HCT116 (cell line): ENCODE data around the gene SBNO2. TPM values are rescaled to one million over a fixed set of nuclear protein-coding genes. Genes with fewer than 3 reads are reported as not detected.

ENCODE experiments used
- ATAC-seq: fragments of 200-7000 bp; cut with Tn5 transposase; 2 replicates; pipeline ENCODE4 v1.9.1; 2020; ENCODE audit warnings: mild to moderate bottlenecking, moderate library complexity
- BruUV-seq: library from RNA; stranded (reverse); fragments of 400-500 nt; replicated peaks from 2 replicates; lab custom pipeline; 2021; lab: Mats Ljungman, UMichigan
- CTCF ChIA-PET: fragments of 300-600 bp; sonication (Branson Sonifier 250); formaldehyde crosslinking; loops from one replicate; lab custom pipeline; 2021; ENCODE audit warnings: antibody characterized with exemption; lab: Charles Lee
- POLR2A ChIA-PET: fragments of 300-600, 350-600 bp; sonication (Branson Sonifier 250); formaldehyde crosslinking; loops from one replicate; lab custom pipeline; 2021; ENCODE audit warnings: antibody characterized with exemption; lab: Charles Lee
- RAD21 ChIA-PET, 2 experiments: fragments of 300-600 bp; sonication (Branson Sonifier 250); formaldehyde crosslinking; loops; one replicate each; lab custom pipeline; 2023; ENCODE audit warnings: low total read pairs in 2 of 2; ENCODE audit not compliant: uncharacterized antibody in 2 of 2, unreplicated experiment in 2 of 2, low non-redundant PET in 1 of 2; lab: Charles Lee
- DNase-seq: peaks from one replicate; pipeline ENCODE4 v3.0.0-alpha.2; 2010; ENCODE audit warnings: low read depth, low spot score
- H2AFZ ChIP-seq: fragments of 200-600 bp; shearing (Covaris generic), sonication (generic); 2 replicates; pipeline ENCODE4 v1.6.1; 2017; ENCODE audit warnings: low read depth, mixed run types, mixed read lengths, antibody characterized with exemption, low read length; ENCODE audit not compliant: poor library complexity, severe bottlenecking
- H3K27ac ChIP-seq: 2 replicates; pipeline ENCODE4 v1.5.1; 2012; ENCODE audit warnings: low read depth, low read length
- H3K27me3 ChIP-seq: fragments of 200-600 bp; sonication (generic); 2 replicates; pipeline ENCODE4 v1.6.1; 2016; ENCODE audit warnings: mixed run types, low read length, mixed read lengths; ENCODE audit not compliant: insufficient read depth
- H3K36me3 ChIP-seq, 2 experiments: fragments of 200-500 bp in 1 of 2; fragments of 200-600 bp in 1 of 2; sonication (Bioruptor generic) in 1 of 2; sonication (generic) in 1 of 2; 2 replicates each; pipeline versions ENCODE4 v1.5.1 to v1.6.1; 2014 to 2016; ENCODE audit warnings: low read length in 2 of 2, inconsistent platforms in 1 of 2, mixed read lengths in 1 of 2, mixed run types in 1 of 2; ENCODE audit not compliant: insufficient read depth in 2 of 2, control insufficient read depth in 1 of 2
- H3K4me1 ChIP-seq, 2 experiments: fragments of 200-600 bp in 1 of 2; sonication (generic) in 1 of 2; 2 replicates each; pipeline versions ENCODE4 v1.5.1 to v1.6.1; 2012 to 2017; ENCODE audit warnings: low read length in 2 of 2, inconsistent platforms in 1 of 2, mild to moderate bottlenecking in 1 of 2, mixed read lengths in 1 of 2, mixed run types in 1 of 2, moderate library complexity in 1 of 2; ENCODE audit not compliant: insufficient read depth in 2 of 2, control insufficient read depth in 1 of 2
- H3K4me2 ChIP-seq: fragments of 200-600 bp; sonication (generic); 2 replicates; pipeline ENCODE4 v1.6.1; 2017; ENCODE audit warnings: mixed run types, low read length, mixed read lengths
- H3K4me3 ChIP-seq, 2 experiments: fragments of 200-600 bp in 1 of 2; sonication (generic) in 1 of 2; replicated peaks in 1 of 2; 2 replicates each; pipeline ENCODE4 v1.5.1; 2011 to 2016; ENCODE audit warnings: low read length in 2 of 2, control low read depth in 1 of 2, low read depth in 1 of 2, mild to moderate bottlenecking in 1 of 2, mixed read lengths in 1 of 2, mixed run types in 1 of 2
- H3K79me2 ChIP-seq: fragments of 200-600 bp; sonication (generic); 2 replicates; pipeline ENCODE4 v1.6.1; 2017; ENCODE audit warnings: mild to moderate bottlenecking, mixed run types, low read length, moderate library complexity, mixed read lengths; ENCODE audit not compliant: insufficient read depth
- H3K9ac ChIP-seq: fragments of 200-600 bp; sonication (generic); 2 replicates; pipeline ENCODE4 v1.6.1; 2016; ENCODE audit warnings: low read length, mixed read lengths
- H3K9me2 ChIP-seq: fragments of 200-600 bp; sonication (generic), shearing (Covaris generic); 2 replicates; pipeline ENCODE4 v1.6.1; 2017; ENCODE audit warnings: mixed run types, mild to moderate bottlenecking, moderate library complexity; ENCODE audit not compliant: insufficient read depth
- H3K9me3 ChIP-seq, 2 experiments: fragments of 200-500 bp in 1 of 2; fragments of 200-600 bp in 1 of 2; sonication (Bioruptor generic) in 1 of 2; sonication (generic) in 1 of 2; 2 replicates each; pipeline ENCODE4 v1.6.1; 2014 to 2017; ENCODE audit warnings: low read length in 2 of 2, mixed read lengths in 2 of 2, inconsistent platforms in 1 of 2, low read depth in 1 of 2, mild to moderate bottlenecking in 1 of 2, mixed run types in 1 of 2, moderate library complexity in 1 of 2; ENCODE audit not compliant: control insufficient read depth in 1 of 2, insufficient read depth in 1 of 2
- H4K20me1 ChIP-seq: fragments of 200-600 bp; sonication (generic), shearing (Covaris generic); 2 replicates; pipeline ENCODE4 v1.6.1; 2017; ENCODE audit warnings: mixed run types, mild to moderate bottlenecking, moderate library complexity; ENCODE audit not compliant: insufficient read depth
- ATF3 ChIP-seq: IDR thresholded peaks from 2 replicates; pipeline ENCODE4 v1.6.1; 2012
- CBX3 ChIP-seq: IDR thresholded peaks from 2 replicates; pipeline ENCODE4 v1.6.1; 2012; ENCODE audit warnings: low read depth
- CEBPB ChIP-seq: IDR thresholded peaks from 2 replicates; pipeline ENCODE4 v1.6.1; 2012; ENCODE audit warnings: low read depth
- ELF1 ChIP-seq: IDR thresholded peaks from 2 replicates; pipeline ENCODE4 v1.6.1; 2012; ENCODE audit warnings: low read depth, borderline replicate concordance
- POLR2A ChIP-seq: IDR thresholded peaks from 2 replicates; pipeline ENCODE4 v1.7.0; 2011; ENCODE audit warnings: borderline replicate concordance; ENCODE audit not compliant: insufficient read depth, insufficient read length; ENCODE audit errors: extremely low read depth
- RAD21 ChIP-seq: IDR thresholded peaks from 2 replicates; pipeline ENCODE4 v1.6.1; 2012; ENCODE audit warnings: low read depth, mild to moderate bottlenecking
- SIN3A ChIP-seq: IDR thresholded peaks from 2 replicates; pipeline ENCODE4 v1.6.1; 2012; ENCODE audit warnings: low read depth
- SP1 ChIP-seq: IDR thresholded peaks from 2 replicates; pipeline ENCODE4 v1.6.1; 2012; ENCODE audit warnings: low read depth
- TCF7L2 ChIP-seq: IDR thresholded peaks from 2 replicates; pipeline ENCODE4 v1.7.0; 2011; ENCODE audit warnings: borderline replicate concordance, inconsistent platforms; ENCODE audit not compliant: insufficient read depth, insufficient read length; ENCODE audit errors: extremely low read depth
- YY1 ChIP-seq: IDR thresholded peaks from 2 replicates; pipeline ENCODE4 v1.6.1; 2011; ENCODE audit warnings: low read length, low read depth, moderate library complexity, mild to moderate bottlenecking; ENCODE audit not compliant: insufficient replicate concordance; ENCODE audit errors: extremely low read depth
- intact Hi-C: fragments of 100-400 bp; cut with micrococcal nuclease; formaldehyde crosslinking; loops from 2 replicates; pipeline ENCODE4 v1.10.0; 2022
- total RNA-seq: library from RNA; stranded (reverse); gene quantifications from one replicate; pipeline ENCODE4 v1.2.1, GENCODE V29; 2021; ENCODE audit not compliant: unreplicated experiment
- TF ChIP-seq, protein P1 (sequence below), 3 experiments: fragments of 200-600 bp in 1 of 3; sonication (generic) in 1 of 3; IDR thresholded peaks in 2 of 3; conservative IDR thresholded peaks in 1 of 3; 2 replicates each; pipeline ENCODE4 v1.5.1; 2012 to 2017; ENCODE audit warnings: low read depth in 2 of 3, low read length in 2 of 3, antibody characterized with exemption in 1 of 3, borderline replicate concordance in 1 of 3, control low read depth in 1 of 3, mild to moderate bottlenecking in 1 of 3, mixed read lengths in 1 of 3, mixed run types in 1 of 3, moderate library complexity in 1 of 3; ENCODE audit not compliant: insufficient read depth in 1 of 3

Gene SBNO2
- total RNA-seq, 1 experiment from 2014 or later, result 66.4 TPM

GRCh38 chr19:1126984-1127760 is 46.9 kb downstream of the SBNO2 start:
- DNase-seq, result no peak
- H2AFZ ChIP-seq, result no peak overlapping the region
- no peak for ATAC-seq
- no peak for TF ChIP-seq CBX3
- TF ChIP-seq SP1, result no peak
- TF ChIP-seq RAD21, result no peak
- no peak for TF ChIP-seq YY1
- no peak overlapping the region for H3K9ac ChIP-seq
- no peaks in the 10 kb centered on the region for H4K20me1 ChIP-seq
- H3K27me3 ChIP-seq, result no peaks in the 10 kb centered on the region
- H3K36me3 ChIP-seq, result peaks cover 6 to 25% of the 10 kb centered on the region in 2 experiments; a peak in 2 of 4 replicates
- no peaks in the 10 kb centered on the region for H3K9me3 ChIP-seq
- H3K9me2 ChIP-seq, result no peaks in the 10 kb centered on the region
- peaks cover 25% of the 10 kb centered on the region; the same call in 1 of the 2 replicates for H3K79me2 ChIP-seq
- intact Hi-C loops, result no loop called here
- ChIA-PET CTCF (no interaction called here), POLR2A (no interaction called here), RAD21 (no interaction called here)
- BruUV-seq, result no TSS peak
- no peak overlapping the region for H3K4me2 ChIP-seq
- no peak overlapping the region; the same call in 1 of the 2 replicates for H3K27ac ChIP-seq
- no peak overlapping the region for H3K4me3 ChIP-seq
- peaks cover 0 to 17% of the 10 kb centered on the region in 2 experiments; a peak in 3 of 4 replicates for H3K4me1 ChIP-seq

DNA sequence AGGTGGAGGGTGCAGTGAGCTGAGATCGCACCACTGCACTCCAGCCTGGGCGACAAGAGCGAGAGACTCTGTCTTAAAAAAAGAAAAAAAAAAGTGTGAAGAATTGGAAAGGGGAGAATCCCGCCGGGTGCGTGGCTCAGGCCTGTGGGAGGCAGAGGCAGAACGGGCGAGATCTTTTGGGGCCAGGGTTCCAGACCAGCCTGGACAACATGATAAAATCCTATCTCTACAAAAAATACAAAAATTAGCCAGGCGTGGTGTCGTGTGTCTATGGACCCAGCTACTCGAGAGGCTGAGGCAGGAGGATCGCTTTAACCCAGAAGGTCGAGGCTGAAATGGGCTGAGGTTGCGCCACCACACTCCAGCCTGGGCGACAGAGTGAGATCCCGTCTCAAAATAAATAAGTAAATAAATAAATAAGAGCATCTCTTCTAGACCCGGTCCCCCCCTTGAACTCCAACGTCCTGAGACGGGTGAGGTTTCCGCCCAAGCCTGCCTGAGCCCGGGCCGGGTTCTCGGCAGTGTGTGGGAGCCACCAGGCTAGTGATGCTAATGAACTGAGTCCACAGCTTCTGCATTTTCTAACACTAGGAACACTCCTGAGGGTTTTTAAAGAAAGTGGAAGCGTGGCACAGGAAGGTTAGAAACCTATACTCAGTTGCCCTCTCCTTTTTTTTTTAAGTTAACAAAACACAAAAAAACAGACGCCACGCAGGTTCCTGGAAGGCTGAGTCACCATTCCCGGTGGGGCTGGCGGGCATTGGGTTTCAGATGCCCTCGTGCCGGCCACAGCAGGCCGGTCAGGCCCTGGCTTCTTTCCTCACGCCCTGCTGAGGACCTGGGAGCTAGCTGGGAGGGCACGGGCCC is 48.2 kb downstream of the SBNO2 start:
- Histone ChIP-seq H3K4me1 (peaks cover 0 to 17% of the 10 kb centered on the region in 2 experiments; a peak in 3 of 4 replicates), H3K9ac (no peak overlapping the region), H3K36me3 (peaks cover 12 to 38% of the 10 kb centered on the region in 2 experiments; a peak in 3 of 4 replicates), H3K9me3 (no peaks in the 10 kb centered on the region), H3K27me3 (no peaks in the 10 kb centered on the region), H2AFZ (no peak overlapping the region), H3K9me2 (no peaks in the 10 kb centered on the region), H3K4me3 (no peak overlapping the region), H3K27ac (peak overlapping the region; percentile 35; the same call in 1 of the 2 replicates), H3K4me2 (no peak overlapping the region), H3K79me2 (peaks cover 19% of the 10 kb centered on the region; the same call in 1 of the 2 replicates), H4K20me1 (no peaks in the 10 kb centered on the region)
- ChIA-PET CTCF (no interaction called here), POLR2A (no interaction called here), RAD21 (interaction anchor here in 1 of 2 experiments (0.6 kb wide), 1 partner anchor 76 kb away, joined by 6 read pairs; no protein-coding TSS in a partner anchor)
- DNase-seq (no peak), ATAC-seq (no peak)
- intact Hi-C loops, result no loop called here
- BruUV-seq, result no TSS peak
- TF ChIP-seq SIN3A, result no peak
- TF ChIP-seq RAD21, result no peak
- TF ChIP-seq ATF3, result no peak
- no peak for TF ChIP-seq POLR2A
- TF ChIP-seq, protein P1, sequence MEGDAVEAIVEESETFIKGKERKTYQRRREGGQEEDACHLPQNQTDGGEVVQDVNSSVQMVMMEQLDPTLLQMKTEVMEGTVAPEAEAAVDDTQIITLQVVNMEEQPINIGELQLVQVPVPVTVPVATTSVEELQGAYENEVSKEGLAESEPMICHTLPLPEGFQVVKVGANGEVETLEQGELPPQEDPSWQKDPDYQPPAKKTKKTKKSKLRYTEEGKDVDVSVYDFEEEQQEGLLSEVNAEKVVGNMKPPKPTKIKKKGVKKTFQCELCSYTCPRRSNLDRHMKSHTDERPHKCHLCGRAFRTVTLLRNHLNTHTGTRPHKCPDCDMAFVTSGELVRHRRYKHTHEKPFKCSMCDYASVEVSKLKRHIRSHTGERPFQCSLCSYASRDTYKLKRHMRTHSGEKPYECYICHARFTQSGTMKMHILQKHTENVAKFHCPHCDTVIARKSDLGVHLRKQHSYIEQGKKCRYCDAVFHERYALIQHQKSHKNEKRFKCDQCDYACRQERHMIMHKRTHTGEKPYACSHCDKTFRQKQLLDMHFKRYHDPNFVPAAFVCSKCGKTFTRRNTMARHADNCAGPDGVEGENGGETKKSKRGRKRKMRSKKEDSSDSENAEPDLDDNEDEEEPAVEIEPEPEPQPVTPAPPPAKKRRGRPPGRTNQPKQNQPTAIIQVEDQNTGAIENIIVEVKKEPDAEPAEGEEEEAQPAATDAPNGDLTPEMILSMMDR (IDR thresholded peaks at IDR 0.05 in 2 of 3, conservative IDR thresholded peaks at IDR 0.05 in 1 of 3; ENCODE audit: borderline replicate concordance in 1 of 3, insufficient read depth in 1 of 3, low read depth in 2 of 3, low read length in 2 of 3), result no peak
- no peak for TF ChIP-seq ELF1
- TF ChIP-seq CEBPB, result no peak
- no peak for TF ChIP-seq TCF7L2
